SW480 (cell line): Measurements from ENCODE around the gene SRRT.
"Not testable (repeated sequence)": the region's sequence is repeated elsewhere in the genome, so short reads cannot be mapped to it uniquely, and the experiment has no call there.

Experiments used
- DNase-seq: peaks from one replicate; pipeline ENCODE4 v3.0.0-alpha.2; 2016; ENCODE audit warnings: low spot score

Gene SRRT

DNA sequence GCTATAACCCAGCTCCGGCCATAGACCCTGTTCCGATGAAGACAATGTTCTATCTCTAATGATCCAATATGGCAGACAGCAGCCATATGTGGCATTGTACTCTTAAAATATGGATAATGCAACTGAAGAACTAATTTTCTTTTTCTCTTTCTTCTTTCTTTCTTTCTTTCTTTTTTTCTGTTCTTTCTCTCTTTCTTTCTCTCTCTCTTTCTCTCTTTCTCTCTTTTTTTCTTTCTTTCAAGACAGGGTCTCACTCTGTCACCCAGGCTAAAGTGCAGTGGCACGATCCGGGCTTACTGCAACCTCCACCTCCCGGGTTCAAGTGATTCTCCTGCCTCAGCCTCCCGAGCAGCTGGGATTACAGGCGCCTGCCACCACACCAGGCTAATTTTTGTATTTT, 61.3 kb downstream of the SRRT start:
- DNase-seq: not testable (repeated sequence)
